Hematopoietic multipotent progenitor cell (in vitro differentiated cells): Measurements from ENCODE around the gene PSMG3. TPM values are rescaled to one million over a fixed set of nuclear protein-coding genes. Genes with fewer than 3 reads are reported as not detected.

Source experiments
- DNase-seq, 3 donors: peaks; one replicate each; pipeline ENCODE4 v3.0.0-alpha.2; 2011 to 2015; ENCODE audit warnings: low read depth in 2 of 3, low spot score in 2 of 3
- total RNA-seq: library from RNA; depleted of rRNA; stranded (reverse); fragments of >200 nt; gene quantifications from one replicate; pipeline ENCODE4 v1.2.3, GENCODE V29; 2012

PSMG3 gene
- total RNA-seq, 1 donor: 32.0 TPM

DNA sequence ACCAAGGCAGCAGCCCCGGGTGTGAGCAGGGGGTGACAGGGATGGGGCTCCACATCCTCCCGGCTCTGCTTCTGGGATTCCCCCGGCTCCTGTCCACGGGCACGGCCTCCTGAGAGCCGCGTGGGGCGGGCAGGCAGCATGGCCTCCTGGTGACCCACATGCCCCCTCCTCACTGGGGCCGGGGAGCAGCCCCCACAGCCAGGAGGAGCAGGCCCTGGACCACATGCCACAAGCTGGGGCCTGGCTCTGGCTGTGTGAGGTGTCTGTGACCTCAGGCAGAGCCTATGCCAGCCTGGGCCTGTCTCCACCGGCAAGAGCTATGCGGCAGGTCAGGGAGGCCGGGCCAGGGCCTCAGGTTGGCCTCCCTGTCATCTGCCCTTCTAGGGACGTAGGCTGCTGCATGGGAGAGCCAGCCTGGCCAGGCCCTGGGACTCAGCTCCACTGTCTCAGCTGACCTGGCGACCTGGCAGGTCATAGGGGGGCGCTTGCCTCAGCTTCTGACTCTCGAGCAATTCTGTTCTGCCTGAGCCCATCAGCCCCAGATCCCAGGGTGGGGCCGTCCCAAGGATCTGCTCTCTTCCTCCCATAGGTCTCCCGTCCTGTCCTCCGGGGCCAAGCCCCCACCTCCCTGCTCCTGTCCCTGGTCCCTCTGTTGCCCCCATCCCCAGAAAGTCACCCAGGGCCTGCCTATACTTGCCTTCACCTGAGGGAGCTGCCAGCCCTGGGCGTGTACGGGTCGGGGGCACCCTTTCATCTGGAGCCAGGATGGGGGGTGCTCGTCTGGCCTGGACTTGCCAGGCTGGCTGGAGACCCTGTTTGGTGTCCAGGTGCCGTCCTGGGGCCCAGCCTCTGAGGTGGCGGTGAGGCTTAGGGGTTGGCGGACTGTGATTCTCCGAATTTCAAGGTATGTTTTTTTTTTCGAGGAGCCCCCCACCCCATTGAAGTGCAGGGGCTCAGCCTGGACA, 9.9 kb downstream of the PSMG3 start:
- DNase-seq: no peak

DNA sequence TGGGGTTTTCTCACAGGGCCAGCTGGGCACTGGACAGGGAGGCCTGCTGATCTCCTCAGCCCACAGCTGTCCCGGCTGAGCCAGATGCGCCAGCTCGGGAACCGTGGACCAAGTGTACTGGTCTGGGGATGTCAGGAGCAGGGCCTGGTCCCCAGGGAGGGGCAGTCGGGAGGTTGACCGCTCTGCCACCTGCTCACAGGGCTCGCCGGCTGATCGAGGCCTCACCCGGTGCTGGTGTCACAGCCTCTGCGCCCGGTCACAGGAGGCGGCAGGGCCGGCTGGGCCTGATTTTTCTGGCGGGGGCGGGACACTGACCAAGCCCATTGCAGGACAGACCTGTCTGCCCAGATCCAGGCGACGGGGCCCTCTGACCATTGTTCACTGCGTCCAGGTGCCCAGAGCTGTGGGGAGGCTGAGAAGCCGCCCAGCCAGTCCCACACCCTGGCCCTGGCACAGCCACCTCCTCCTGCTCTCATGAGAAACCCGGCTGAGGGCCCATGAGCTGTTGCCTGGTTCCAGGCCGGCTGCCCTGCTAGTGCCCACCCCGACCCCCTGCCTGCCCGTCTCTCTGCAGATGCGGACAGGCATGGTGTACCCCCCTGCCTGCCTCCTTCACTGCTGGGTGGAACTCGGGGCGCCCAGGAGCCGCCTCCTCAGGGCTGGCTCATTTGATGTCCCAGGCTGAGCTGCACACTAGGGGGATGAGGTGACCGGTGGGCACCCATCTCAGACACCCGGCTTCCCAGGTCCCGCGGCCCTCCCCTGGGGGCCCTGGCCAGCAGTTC, 10.8 kb downstream of the PSMG3 start:
- no peak for DNase-seq

DNA sequence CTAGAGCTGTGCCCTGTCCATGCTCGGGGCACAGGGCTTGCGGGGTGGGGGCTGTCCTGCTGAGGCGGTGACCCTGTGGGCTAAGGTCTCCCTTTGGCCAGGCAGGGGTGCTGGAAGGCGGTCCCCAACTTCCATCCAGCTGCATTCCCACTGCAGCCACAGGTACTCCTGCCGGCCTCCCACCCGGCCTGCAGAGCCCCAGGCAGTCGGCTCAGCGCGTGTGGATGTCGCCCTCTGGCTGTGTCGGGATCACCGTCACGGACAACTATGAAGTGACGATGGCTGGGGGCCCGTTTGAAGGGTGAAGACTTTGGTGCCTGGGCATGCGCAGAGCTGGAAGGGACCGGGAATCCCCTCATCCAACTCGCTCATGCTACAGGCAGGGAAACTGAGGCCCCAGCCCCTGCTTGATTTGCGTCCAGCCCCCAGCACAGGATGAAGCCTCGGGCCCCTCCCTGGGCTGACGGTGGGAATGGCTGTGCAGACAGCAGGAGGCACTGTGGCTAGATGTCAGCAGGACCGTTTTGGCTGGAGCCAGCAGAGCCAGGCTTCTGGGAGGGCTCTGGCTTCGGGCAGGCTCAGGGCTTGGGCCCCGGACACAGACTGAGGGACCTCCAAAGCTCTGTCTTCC, 11.5 kb downstream of the PSMG3 start:
- DNase-seq: peak in 2 of 3 donors; percentile 26 to 36

DNA sequence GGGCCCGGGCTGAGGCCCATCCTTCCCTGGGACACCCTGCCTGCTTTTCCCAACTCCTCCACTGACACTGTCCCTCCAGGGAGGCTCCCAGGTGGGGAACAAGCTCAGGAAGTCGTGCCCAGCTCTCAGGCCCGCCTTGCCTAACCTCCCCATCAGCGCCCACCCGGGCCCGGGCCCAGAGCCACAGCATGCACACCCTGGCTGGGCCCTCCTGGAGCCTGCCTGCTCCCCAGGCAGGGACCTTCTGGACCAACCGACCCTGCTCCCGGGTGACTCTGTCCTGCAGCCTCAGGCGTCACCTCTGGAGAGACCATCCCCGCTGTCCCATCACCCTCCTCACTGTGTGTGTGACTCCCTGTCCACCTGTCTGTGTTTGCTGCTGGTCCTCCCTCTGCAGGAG, 12.1 kb downstream of the PSMG3 start:
- DNase-seq: no peak

DNA sequence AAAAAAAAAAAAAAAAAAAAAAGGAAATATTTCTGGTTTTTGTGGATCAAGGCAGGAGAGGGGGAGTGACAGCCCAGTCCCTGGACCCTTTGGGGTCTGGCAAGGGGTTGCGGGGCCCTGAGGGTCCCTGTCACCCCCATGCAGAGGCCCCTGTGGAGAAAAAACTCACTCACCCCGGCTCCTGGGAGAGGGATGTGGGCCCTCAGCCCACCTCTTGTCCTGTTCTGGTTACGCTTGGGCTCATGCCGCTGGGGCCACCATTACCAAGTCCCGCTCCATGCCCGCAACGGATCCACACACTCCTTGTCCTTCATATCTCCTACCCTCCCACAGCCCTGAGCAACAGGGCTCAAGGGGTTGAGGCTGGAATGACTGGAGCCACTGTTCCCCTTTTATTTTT, 12.8 kb downstream of the PSMG3 start:
- DNase-seq: no peak

DNA sequence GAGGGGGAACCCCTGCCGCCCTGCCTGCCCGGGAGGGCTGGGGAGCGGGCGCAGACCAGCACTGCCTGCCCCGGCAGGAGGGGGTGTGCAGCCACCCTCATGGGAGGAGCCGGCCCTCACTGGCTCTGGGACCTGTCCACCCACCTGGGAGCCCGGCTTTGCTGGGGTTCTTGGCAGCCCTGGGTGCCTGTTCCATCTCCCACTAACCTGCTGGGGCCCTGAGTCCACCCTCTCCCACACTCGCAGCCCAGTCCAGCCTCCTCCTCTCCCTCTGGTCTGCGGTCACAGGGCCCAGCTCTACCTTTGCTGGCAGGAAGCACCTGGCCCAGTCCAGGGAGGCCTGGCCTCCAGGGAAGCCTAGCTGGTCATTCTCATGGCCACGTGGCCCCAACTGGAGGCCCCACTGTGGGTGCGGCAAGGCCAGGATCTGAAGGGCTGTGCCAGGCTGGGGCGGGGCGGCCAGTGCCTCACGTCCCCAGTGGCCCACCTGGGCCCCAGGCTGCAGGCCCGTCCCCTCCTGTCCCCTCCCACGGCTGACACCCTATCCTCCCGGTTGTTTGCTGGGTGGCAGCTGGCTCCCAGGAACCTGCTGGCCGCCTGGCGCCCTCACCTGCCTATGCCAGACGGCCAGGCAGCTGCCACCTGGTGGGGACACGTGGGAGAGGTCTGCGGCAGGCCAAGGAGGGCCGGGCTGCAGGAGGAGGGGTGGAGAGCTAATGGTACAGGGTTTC, 13.9 kb downstream of the PSMG3 start, which contains the start of gene TMEM184A:
TSS of gene TMEM184A (minus strand) at position 393 of the 731 bp plus-strand sequence. CDS start 721 bp downstream, outside the sequence.
- DNase-seq: peak in 2 of 3 donors; percentile 54 to 71

DNA sequence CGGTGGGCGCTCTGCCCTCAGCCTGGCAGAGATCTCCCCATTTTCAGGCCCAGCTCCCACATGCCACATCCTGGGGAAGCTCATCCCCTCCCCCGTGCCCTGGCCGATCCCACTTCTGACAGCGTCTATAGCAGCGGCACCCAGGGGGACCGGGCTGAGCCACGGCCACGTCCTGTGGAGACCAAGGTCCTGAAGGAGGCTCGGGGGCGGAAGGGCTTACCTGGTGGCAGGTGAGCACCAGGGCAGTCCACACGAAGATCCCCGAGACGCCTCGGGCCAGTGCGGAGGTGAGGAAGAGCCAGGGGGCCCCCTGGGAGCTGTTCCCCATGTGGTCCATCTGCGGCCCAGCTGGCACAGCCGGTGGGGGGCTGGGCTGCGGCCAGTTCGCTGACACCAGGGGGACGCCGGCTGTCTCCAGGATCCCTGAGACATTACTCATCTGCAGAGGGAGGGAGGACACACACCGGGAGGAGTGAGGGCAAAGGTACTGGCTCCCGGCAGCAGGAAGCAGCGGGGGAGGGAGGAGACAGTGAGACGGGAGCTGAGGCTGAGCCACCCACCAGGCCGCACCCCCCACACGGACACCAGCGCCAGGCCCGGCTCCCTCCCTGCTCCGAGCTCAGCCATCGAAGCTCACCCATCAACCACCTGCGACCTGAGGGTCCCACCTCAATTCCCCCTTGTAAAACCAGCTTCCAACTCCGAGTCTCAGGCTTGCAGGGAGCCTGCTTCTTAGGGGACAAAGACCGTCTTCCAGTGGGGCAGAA, 14.6 kb downstream of the PSMG3 start:
- DNase-seq: no peak

DNA sequence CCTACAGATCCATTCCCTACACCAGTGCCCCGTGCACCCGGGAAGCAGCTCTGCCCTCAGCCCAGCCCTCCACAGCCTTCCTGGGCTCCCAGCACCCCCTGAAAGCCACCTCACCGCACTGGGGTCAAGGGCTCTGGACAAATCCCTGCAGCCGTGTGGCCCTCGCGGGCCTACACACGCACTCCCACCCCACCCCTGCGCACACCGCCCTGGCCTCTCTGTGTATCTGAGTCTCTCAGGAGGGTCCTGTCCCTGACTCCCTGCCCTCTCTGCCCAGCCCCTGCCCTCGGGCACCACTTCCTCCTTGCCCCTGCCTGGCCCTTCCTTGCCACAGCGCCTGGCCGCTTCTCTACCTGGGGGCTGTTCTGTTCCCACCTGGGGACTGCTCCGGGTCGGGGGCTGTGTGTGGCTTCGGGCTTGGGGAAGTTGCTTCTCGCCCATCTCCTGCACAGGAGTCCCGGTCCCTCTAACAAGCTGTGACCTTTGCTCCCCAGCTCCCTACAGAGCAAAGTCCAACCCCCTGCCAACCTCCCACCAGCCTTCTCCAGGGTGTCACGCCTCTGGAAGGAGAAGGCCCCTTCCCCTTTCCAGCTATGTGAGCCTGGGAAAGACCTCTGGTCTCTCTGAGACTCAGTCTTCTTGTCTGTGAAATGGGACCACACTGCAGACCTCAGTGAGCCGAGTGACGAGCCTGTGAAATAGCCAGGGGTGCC, 15.3 kb downstream of the PSMG3 start:
- DNase-seq: no peak

DNA sequence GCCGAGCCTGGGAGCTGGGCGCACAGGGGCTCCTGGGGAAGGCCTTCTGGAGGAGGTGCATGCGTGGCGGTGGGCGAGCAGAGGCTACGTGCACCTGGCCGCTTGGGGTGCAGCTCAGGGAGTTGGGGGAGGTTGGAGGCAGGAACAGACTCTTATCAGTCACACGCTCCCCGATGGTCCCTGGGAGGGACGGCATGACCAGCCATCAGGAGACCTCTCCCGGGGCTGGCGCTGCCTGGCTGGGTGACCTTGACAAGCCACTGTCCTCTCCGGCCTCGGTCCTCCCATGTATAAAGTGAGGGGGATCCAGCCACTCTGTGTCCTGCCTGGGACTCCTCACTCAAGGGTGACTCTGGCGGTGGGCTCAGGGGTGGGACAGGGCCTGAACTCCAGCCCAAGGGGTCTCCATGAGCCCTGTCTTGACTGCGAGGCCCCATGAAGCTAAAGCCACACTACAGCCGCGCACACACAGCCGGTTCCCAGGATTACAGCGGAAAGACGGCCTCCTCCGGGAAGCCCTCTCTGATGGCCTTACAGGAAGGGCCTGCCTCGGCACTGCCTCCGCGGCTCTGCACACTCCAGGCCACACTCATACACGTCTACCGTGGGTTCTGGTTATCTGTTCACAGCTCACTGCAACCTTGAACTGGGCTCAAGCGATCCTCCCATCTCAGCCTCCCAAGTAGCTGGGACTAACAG, 16.2 kb downstream of the PSMG3 start:
- DNase-seq: no peak

DNA sequence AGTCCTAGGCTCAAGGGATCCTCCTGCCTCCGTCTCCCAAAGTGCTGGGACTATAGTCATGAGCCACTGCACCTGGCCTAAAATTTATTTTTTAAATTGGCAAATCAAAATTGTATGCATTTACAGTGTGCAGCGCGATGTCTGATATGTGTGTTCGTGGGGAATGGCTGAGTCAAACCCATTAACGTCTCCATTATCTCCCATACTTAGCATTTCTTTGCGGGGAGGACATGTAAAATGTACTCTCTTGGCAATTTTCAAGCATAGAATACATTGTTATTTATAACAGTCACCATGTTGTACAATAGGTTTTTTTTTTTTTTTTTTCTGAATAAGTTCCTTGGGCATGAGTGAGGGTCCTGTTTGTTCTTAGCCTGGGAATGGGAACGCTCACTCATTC, 17.6 kb downstream of the PSMG3 start:
- DNase-seq: no peak

DNA sequence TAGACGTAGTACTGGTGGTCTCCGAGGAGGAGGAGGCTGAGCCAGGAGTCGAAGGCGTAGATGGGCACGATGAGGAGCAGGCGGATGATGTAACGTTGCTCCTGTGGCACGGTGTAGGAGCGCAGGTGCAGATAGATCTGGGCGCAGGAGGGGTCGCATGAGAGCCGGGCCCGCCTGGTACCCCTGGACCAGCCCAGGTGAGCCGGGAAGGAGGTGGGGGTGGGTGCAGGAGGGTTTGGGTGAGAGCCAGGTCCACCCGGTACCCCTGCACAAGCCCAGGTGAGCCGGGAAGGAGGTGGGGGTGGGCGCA, 19.0 kb downstream of the PSMG3 start:
- DNase-seq: no peak

DNA sequence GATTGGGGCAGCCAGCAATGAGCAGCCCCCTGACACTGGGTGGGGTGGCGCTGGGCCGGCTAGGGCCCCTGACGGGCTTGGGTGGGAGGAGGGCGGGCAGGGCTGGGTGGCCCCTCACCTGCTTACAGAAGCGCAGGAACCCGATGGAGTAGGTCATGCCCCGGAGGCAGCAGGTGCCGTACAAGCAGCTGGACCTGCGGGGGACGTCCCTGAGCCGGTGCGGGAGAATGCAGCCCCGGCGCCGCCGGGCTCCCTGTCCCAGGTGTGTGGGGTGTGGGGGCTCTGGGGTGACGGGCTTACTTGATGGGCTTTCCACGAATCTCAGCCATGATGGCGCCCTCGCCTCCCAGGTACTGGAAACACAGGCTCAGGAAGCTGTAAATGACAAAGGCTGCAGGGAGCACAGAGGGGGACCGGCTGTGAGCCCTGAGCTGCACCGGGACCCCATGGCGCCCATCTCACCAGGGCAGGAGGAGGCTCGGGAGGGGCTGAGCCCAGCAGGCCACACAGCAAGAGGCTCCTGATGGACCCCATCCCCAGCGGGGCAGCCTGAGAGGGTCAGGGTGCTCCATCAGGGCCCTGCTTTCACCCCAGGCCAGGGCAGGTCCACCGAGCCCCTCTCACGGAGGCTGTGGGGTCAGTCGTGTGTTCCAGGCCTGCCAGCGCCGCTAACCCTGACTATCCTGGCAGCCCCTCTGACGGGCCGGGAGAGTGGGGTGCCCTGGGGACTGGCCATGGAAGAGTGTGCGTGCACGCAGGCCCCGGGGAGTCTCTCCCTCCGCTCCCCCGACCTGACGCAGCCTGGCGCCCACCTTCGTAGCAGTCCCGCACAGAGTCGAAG, 19.6 kb downstream of the PSMG3 start:
- DNase-seq: no peak

DNA sequence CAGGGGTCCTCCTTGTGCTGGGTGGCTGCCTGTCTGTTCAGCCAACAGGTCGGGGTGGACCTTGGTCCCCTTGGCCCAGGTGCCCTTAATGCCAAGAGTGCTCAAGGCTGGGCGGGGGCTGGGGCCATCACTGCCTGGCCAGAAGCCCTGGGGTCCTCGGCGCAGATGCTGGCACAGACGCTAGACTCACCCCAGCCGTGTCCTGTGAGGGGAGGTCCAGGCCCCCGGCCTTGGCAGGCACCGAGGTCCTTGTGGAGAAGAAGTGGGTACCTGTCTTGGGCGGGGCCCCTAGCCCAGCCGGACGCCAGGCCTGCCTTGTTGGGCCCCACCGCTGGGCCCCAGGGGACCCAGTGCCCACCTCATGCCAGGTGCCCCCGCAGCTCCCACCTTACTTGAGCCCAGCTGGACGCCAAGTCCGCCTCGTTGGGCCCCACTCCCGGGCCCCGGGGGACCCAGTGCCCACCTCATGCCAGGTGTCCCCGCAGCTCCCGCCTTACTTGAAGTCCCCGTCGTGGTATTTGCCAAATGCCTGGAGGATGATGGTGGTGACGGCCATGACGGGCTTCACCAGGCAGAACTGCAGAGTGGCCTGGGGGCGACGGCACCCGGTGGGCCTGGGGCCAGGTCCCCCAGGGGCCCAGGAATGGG, 20.4 kb downstream of the PSMG3 start:
- no peak for DNase-seq

DNA sequence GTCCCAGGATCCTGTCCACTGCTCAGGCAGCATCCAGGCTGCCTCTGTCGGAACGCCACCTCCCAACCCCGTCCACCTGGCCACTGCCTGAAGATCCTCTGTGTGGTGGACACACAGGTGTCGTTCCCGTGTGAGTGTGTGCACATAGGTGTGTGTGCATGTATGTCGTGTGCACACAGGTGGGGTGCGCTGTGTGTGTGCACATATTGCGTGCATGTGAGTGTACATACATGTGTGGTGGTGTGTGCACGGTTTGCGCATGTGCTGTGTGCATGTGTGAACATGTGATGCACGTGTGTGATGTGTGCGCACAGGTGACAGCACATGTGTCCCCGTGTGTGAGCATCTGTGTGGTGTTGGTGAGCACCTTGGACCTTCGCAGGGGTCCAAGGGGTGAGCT, 20.9 kb downstream of the PSMG3 start:
- DNase-seq: no peak

DNA sequence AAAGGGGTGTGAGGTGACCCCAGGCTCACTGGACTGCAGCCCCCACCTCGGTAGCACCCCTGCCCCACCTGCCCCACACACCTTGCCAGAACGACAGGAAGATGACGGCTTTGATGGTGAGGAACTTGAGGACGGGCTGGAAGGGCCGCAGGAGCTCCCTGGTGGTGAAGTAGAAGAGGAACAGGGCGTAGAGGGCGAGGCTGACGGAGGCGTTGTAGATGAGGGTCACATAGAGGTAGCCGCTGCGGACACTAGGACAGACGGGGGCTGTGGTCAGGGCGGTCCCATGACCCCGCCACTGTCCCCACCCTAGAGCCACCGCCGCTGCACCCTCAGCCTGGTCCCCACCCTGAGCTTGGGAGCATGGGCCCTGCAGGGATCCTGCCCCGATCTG, 21.4 kb downstream of the PSMG3 start:
- DNase-seq: no peak

DNA sequence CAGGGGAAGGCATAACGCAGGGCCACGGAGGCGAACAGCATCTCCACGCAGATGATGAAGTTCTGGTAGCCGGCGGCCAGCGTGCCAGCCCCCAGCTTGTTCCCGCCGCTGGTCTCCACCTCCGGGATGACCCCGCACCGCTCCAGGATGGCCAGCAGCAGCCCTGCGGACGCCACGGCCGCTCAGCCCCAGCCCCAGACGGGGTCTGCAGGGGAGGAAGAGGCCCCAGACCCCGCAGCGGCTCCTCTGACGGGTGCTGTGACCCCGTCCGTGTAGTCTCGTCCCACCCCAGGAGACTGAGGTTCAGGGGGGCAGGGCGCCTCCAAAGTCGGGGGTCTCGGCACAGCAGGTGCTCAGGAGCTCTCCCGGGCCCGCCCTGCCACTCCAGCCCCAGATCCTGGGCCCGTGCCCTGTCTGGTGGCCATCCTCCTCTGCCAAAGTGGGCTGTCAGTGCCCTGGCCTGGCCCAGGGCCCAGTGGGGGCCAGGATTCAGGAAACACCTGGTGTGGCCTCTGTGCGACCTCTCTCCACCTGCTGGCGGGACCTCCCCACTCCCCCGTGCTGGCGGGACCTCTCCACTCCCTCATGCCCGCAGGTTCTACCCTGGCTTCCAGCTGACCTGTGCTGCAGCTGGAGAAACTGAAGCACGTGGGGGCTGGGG, 21.9 kb downstream of the PSMG3 start:
- no peak for DNase-seq
